DND-41 (cell line): ENCODE measurements around the gene ZFP36L2.

Experiments used
- ATAC-seq: fragments of 200-7000 bp; cut with Tn5 transposase; 3 replicates; pipeline ENCODE4 v1.9.1; 2021; ENCODE audit warnings: low read depth; ENCODE audit not compliant: insufficient read depth
- DNase-seq: peaks from one replicate; pipeline ENCODE4 v3.0.0-alpha.2; 2020
- H2AFZ ChIP-seq: 2 replicates; pipeline ENCODE4 v1.6.0; 2012; ENCODE audit warnings: low read depth, low read length
- H3K27ac ChIP-seq: 2 replicates; pipeline ENCODE4 v1.5.1; 2012; ENCODE audit warnings: low read length, inconsistent platforms
- H3K27me3 ChIP-seq: fragments of 200-600 bp; sonication (generic); 2 replicates; pipeline ENCODE4 v1.6.0; 2012; ENCODE audit warnings: low read length, mild to moderate bottlenecking, inconsistent platforms; ENCODE audit not compliant: insufficient read depth, poor library complexity
- H3K36me3 ChIP-seq: 2 replicates; pipeline ENCODE4 v1.5.1; 2012; ENCODE audit warnings: low read length, inconsistent platforms; ENCODE audit not compliant: insufficient read depth
- H3K4me1 ChIP-seq: 2 replicates; pipeline ENCODE4 v1.5.1; 2012; ENCODE audit warnings: mild to moderate bottlenecking, low read length; ENCODE audit not compliant: insufficient read depth
- H3K4me2 ChIP-seq: 2 replicates; pipeline ENCODE4 v1.6.0; 2012; ENCODE audit warnings: mild to moderate bottlenecking, moderate library complexity, low read length, inconsistent platforms; ENCODE audit not compliant: insufficient read depth
- H3K4me3 ChIP-seq, 2 experiments: fragments of 200-600 bp in 1 of 2; shearing (Covaris generic) in 1 of 2; 2 replicates each; pipeline ENCODE4 v1.5.1; 2012 to 2016; ENCODE audit warnings: inconsistent platforms in 2 of 2, low read length in 2 of 2, mild to moderate bottlenecking in 2 of 2, low read depth in 1 of 2, moderate library complexity in 1 of 2
- H3K79me2 ChIP-seq: 2 replicates; pipeline ENCODE4 v1.6.0; 2012; ENCODE audit warnings: low read length, inconsistent platforms; ENCODE audit not compliant: insufficient read depth
- H3K9ac ChIP-seq: 2 replicates; pipeline ENCODE4 v1.6.0; 2012; ENCODE audit warnings: low read depth, mild to moderate bottlenecking, inconsistent platforms, low read length, moderate library complexity
- H3K9me3 ChIP-seq: 2 replicates; pipeline ENCODE4 v1.5.1; 2012; ENCODE audit warnings: low read length, moderate library complexity, mild to moderate bottlenecking, inconsistent platforms; ENCODE audit not compliant: insufficient read depth, severe bottlenecking
- H4K20me1 ChIP-seq: 2 replicates; pipeline ENCODE4 v1.6.0; 2012; ENCODE audit warnings: low read length; ENCODE audit not compliant: insufficient read depth
- EZH2 ChIP-seq: IDR thresholded peaks from 3 replicates; pipeline ENCODE4 v1.6.1; 2012; ENCODE audit warnings: borderline replicate concordance, low read depth, mild to moderate bottlenecking, moderate library complexity, low read length, inconsistent platforms; ENCODE audit not compliant: severe bottlenecking
- TF ChIP-seq, protein P1 (sequence below): IDR thresholded peaks from 2 replicates; pipeline ENCODE4 v1.5.1; 2012; ENCODE audit warnings: borderline replicate concordance, low read length, moderate library complexity, mild to moderate bottlenecking; ENCODE audit not compliant: poor library complexity, severe bottlenecking; ENCODE audit errors: extremely low read depth

Gene ZFP36L2

DNA sequence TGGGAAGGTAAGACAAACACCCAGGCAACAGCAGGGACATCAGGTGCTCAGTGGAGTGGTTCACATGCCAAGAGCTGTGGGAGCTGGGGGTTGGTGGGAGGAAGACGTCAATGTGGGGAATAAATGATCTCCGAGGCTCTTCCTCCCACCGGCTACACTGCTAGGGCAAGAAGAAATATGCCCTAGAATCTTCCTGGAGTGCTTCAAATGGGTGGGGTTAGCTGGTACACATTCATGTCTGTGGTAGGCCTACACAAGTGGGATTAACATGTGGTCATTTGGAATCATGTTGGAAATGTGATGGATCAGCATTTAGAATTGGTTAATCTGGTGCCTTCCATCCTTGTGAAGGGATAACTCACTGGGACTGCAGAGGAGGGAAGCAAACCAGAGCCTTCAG lies 12.4 kb upstream of the ZFP36L2 start:
- no peak overlapping the region for H2AFZ ChIP-seq
- no peak overlapping the region for H3K9ac ChIP-seq
- DNase-seq (no peak), ATAC-seq (no peak)
- 0 out of 2 replicates have a peak, but pooled peaks cover 3% of the 10 kb centered on the region for H3K36me3 ChIP-seq
- TF ChIP-seq, protein P1, sequence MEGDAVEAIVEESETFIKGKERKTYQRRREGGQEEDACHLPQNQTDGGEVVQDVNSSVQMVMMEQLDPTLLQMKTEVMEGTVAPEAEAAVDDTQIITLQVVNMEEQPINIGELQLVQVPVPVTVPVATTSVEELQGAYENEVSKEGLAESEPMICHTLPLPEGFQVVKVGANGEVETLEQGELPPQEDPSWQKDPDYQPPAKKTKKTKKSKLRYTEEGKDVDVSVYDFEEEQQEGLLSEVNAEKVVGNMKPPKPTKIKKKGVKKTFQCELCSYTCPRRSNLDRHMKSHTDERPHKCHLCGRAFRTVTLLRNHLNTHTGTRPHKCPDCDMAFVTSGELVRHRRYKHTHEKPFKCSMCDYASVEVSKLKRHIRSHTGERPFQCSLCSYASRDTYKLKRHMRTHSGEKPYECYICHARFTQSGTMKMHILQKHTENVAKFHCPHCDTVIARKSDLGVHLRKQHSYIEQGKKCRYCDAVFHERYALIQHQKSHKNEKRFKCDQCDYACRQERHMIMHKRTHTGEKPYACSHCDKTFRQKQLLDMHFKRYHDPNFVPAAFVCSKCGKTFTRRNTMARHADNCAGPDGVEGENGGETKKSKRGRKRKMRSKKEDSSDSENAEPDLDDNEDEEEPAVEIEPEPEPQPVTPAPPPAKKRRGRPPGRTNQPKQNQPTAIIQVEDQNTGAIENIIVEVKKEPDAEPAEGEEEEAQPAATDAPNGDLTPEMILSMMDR: no peak
- TF ChIP-seq EZH2: no peak
- no peaks in the 10 kb centered on the region for H4K20me1 ChIP-seq
- no peaks in the 10 kb centered on the region for H3K9me3 ChIP-seq
- no peaks in the 10 kb centered on the region for H3K79me2 ChIP-seq
- H3K27ac ChIP-seq: no peak overlapping the region
- no peaks in the 10 kb centered on the region for H3K27me3 ChIP-seq
- no peaks in the 10 kb centered on the region for H3K4me1 ChIP-seq
- no peak overlapping the region for H3K4me2 ChIP-seq
- no peak overlapping the region for H3K4me3 ChIP-seq

DNA sequence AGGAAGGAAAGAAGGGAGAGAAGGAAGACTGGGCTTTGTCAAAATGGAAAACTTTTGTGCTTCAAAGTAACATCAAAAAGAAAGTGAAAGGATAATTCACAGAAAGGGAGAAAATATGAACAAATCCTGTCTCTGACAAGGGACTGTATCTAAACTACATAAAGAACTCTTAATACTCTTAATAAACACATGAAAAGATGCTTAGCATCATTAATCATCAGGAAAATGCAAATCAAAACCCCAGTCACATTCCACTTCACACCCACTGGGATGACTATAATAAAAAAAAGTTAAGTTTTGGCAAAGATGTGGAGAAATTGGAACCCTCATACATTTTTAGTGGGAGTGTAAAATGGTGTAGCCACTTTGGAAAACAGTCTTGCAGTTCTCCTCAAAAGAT lies 11.8 kb upstream of the ZFP36L2 start:
- no peak for ATAC-seq
- Histone ChIP-seq H3K4me1 (no peaks in the 10 kb centered on the region), H3K27me3 (no peaks in the 10 kb centered on the region), H3K4me3 (no peak overlapping the region), H2AFZ (no peak overlapping the region), H3K9me3 (no peaks in the 10 kb centered on the region), H3K27ac (no peak overlapping the region), H4K20me1 (no peaks in the 10 kb centered on the region), H3K9ac (no peak overlapping the region), H3K79me2 (no peaks in the 10 kb centered on the region), H3K36me3 (0 out of 2 replicates have a peak, but pooled peaks cover 3% of the 10 kb centered on the region), H3K4me2 (no peak overlapping the region)
- no peak for TF ChIP-seq EZH2
- TF ChIP-seq, protein P1: no peak
- no peak for DNase-seq

DNA sequence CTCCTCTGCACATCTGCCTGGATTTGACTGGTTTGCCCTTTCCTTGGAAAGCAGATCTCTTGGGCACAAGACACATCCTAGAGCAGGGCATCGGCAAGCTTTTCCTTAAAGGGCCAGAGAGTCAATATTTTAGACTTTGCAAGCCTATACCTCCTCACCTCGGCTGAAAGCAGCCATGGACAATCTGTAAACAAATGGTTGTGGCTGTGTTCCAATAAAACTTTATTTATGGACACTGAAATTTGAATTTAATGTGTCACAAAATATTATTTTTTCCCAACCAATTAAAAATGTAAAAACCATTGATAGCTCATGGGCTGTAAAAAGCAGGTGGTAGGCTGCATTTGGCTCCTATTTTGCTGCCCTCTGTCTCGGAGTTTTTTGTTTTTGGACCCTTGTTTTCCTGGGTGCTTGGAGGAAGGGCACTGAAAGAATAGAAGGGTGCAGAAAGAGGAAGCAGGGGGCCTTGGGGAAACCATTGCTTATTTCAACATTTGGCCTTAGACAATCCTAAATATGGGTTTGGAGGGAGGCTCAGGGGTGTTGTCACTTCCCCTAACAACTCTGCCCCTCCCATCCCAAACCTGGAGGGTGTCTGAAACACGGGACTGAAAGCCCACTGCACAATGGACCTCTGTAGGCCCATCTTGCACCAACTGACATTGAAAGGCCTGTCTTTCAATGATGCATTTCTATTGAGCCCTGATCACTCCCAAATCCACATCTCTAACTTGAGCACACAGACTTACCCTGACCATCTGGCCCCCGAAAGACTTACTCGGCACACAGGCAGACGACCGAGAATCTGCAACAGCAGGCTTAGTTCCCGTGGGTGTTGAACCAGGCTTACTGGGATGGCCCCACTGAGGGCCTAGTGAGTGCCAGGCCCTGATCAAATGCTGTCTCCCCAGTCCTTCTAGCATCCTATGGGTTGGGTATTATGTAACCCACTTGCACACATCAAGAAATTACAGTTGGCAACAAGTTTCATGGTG lies 7.1 kb upstream of the ZFP36L2 start:
- H3K9ac ChIP-seq: no peak overlapping the region
- no peak overlapping the region for H3K4me3 ChIP-seq
- no peak overlapping the region for H3K4me2 ChIP-seq

More for the DNA sequence above, 7.1 kb upstream of the ZFP36L2 start:
- Histone ChIP-seq H3K79me2 (peaks cover 4% of the 10 kb centered on the region), H3K27me3 (no peaks in the 10 kb centered on the region), H2AFZ (no peak overlapping the region), H3K4me1 (peaks cover 12% of the 10 kb centered on the region), H3K9me3 (no peaks in the 10 kb centered on the region), H3K36me3 (peaks cover 22% of the 10 kb centered on the region), H3K27ac (no peak overlapping the region), H4K20me1 (no peaks in the 10 kb centered on the region)
- TF ChIP-seq, protein P1: no peak
- no peak for TF ChIP-seq EZH2
- ATAC-seq: no peak
- DNase-seq: no peak
